Hepatocyte (in vitro differentiated cells): ENCODE data around the gene FABP3. TPM values are rescaled to one million over a fixed set of nuclear protein-coding genes. Genes with fewer than 3 reads are reported as not detected.

Source experiments
- DNase-seq: peaks from one replicate; pipeline ENCODE4 v3.0.0-alpha.2; 2016; ENCODE audit warnings: low spot score
- H2AFZ ChIP-seq: fragments of 200-600 bp; sonication (generic); 2 replicates; pipeline ENCODE4 v1.6.0; 2016; ENCODE audit warnings: antibody characterized with exemption, mild to moderate bottlenecking
- H3K27ac ChIP-seq: fragments of 200-600 bp; sonication (generic); 2 replicates; pipeline ENCODE4 v1.5.1; 2016; ENCODE audit warnings: mild to moderate bottlenecking
- H3K27me3 ChIP-seq: fragments of 200-600 bp; sonication (generic); 2 replicates; pipeline ENCODE4 v1.6.1; 2016
- H3K36me3 ChIP-seq: fragments of 200-600 bp; sonication (generic); replicated peaks from 2 replicates; pipeline ENCODE4 v1.5.1; 2016; ENCODE audit warnings: low read depth; ENCODE audit not compliant: insufficient read depth
- H3K4me1 ChIP-seq: fragments of 200-600 bp; sonication (generic); 2 replicates; pipeline ENCODE4 v1.5.1; 2016; ENCODE audit warnings: mild to moderate bottlenecking, moderate library complexity; ENCODE audit not compliant: insufficient read depth
- H3K4me2 ChIP-seq: fragments of 200-600 bp; sonication (generic); 2 replicates; pipeline ENCODE4 v1.6.0; 2016
- H3K4me3 ChIP-seq: fragments of 200-600 bp; sonication (generic); 2 replicates; pipeline ENCODE4 v1.5.1; 2016; ENCODE audit warnings: mild to moderate bottlenecking
- H3K79me2 ChIP-seq: fragments of 200-600 bp; sonication (generic); 2 replicates; pipeline ENCODE4 v1.6.0; 2017; ENCODE audit warnings: mild to moderate bottlenecking
- H3K9me2 ChIP-seq: fragments of 200-600 bp; sonication (generic); replicated peaks from 2 replicates; pipeline ENCODE4 v1.6.0; 2017; ENCODE audit warnings: mild to moderate bottlenecking; ENCODE audit not compliant: insufficient read depth
- H3K9me3 ChIP-seq: fragments of 200-600 bp; sonication (generic); 2 replicates; pipeline ENCODE4 v1.5.1; 2016; ENCODE audit warnings: low read depth, mild to moderate bottlenecking
- H4K20me1 ChIP-seq: fragments of 200-600 bp; sonication (generic); 2 replicates; pipeline ENCODE4 v1.6.0; 2016; ENCODE audit warnings: mild to moderate bottlenecking; ENCODE audit not compliant: insufficient read depth, poor library complexity, severe bottlenecking
- EZH2 ChIP-seq: fragments of 200-600 bp; sonication (generic); IDR thresholded peaks from 2 replicates; pipeline ENCODE4 v1.6.1; 2016; ENCODE audit warnings: antibody characterized with exemption, mild to moderate bottlenecking, borderline replicate concordance
- EZH2phosphoT487 ChIP-seq: fragments of 200-600 bp; sonication (generic); IDR thresholded peaks from one replicate; pipeline ENCODE4 v1.6.1; 2018; ENCODE audit warnings: antibody characterized with exemption, mild to moderate bottlenecking, low read depth, moderate library complexity; ENCODE audit not compliant: unreplicated experiment, severe bottlenecking
- WGBS: methylation state at CpG from one replicate; pipeline ENCODE4 v1.1.6; 2016; ENCODE audit warnings: low lambda C conversion rate; ENCODE audit errors: missing lambda C conversion rate; 5-methylcytosine and 5-hydroxymethylcytosine counted together
- polyA plus RNA-seq: library from polyadenylated mRNA; unstranded; fragments of >200 nt; fragmentation: Nextera tagmentation; extraction: Ambion mirVana; gene quantifications from 2 replicates; pipeline ENCODE4 v1.2.1, GENCODE V29; 2016
- total RNA-seq: library from RNA; depleted of rRNA; stranded (reverse); fragments of >200 nt; gene quantifications from 2 replicates; pipeline ENCODE4 v1.2.3, GENCODE V29; 2014
- TF ChIP-seq, protein P1 (sequence below): fragments of 200-600 bp; sonication (generic); IDR thresholded peaks from 2 replicates; pipeline ENCODE4 v1.5.1; 2016; ENCODE audit warnings: antibody characterized with exemption, mild to moderate bottlenecking; ENCODE audit not compliant: poor library complexity

FABP3 gene
- total and polyA plus RNA-seq, 2 experiments from 2014 or later: 39.1 to 50.1 TPM

DNA sequence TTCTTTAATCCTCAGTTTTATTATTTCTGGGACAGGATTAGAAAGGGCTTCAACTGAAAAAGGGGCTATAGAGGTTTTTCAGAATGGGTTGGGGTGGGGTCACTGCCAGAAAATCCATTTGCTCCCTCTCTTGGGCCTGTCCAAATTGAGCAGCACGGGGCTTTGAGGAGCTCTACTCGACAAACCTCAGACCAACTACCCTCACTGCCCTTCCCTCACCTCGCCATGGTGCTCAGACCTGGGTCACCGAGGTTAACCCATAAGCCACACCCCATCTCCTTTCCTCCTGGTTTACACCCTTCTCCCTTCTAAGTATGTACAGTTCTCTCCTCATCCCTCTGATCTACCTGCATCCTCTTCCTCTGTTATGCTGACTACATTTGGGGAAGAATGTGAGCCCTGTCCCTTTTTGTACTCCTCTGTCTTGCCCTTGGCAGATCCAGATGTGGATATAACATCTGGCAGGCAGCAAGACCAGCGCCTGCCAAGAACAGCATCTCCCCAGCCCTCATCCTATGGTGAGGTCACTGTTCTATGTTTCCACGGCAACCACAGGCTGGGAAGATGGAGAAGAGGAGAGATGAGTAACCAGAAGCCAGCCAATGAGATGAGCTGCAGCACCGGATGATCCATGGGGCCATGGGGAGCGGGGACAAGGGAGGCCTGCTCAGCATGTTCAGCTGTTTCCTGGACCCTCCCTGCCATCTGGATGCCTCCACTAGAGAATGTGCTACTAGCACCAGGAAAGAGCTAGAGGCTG is 3.7 kb upstream of the FABP3 start:
- Histone ChIP-seq H4K20me1 (no peaks in the 10 kb centered on the region), H2AFZ (no peak overlapping the region), H3K9me3 (no peaks in the 10 kb centered on the region), H3K4me2 (no peak overlapping the region), H3K9me2 (no peaks in the 10 kb centered on the region), H3K27me3 (no peaks in the 10 kb centered on the region), H3K4me3 (no peak overlapping the region), H3K79me2 (no peaks in the 10 kb centered on the region), H3K36me3 (no peaks in the 10 kb centered on the region), H3K27ac (peak overlapping the region; percentile 49), H3K4me1 (peaks cover 35% of the 10 kb centered on the region)
- peak; percentile 87 for DNase-seq
- WGBS: 66% methylated on average over 8 of the region's 8 CpGs
- TF ChIP-seq EZH2phosphoT487 (no peak), EZH2 (no peak)
- TF ChIP-seq, protein P1, sequence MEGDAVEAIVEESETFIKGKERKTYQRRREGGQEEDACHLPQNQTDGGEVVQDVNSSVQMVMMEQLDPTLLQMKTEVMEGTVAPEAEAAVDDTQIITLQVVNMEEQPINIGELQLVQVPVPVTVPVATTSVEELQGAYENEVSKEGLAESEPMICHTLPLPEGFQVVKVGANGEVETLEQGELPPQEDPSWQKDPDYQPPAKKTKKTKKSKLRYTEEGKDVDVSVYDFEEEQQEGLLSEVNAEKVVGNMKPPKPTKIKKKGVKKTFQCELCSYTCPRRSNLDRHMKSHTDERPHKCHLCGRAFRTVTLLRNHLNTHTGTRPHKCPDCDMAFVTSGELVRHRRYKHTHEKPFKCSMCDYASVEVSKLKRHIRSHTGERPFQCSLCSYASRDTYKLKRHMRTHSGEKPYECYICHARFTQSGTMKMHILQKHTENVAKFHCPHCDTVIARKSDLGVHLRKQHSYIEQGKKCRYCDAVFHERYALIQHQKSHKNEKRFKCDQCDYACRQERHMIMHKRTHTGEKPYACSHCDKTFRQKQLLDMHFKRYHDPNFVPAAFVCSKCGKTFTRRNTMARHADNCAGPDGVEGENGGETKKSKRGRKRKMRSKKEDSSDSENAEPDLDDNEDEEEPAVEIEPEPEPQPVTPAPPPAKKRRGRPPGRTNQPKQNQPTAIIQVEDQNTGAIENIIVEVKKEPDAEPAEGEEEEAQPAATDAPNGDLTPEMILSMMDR: no peak

DNA sequence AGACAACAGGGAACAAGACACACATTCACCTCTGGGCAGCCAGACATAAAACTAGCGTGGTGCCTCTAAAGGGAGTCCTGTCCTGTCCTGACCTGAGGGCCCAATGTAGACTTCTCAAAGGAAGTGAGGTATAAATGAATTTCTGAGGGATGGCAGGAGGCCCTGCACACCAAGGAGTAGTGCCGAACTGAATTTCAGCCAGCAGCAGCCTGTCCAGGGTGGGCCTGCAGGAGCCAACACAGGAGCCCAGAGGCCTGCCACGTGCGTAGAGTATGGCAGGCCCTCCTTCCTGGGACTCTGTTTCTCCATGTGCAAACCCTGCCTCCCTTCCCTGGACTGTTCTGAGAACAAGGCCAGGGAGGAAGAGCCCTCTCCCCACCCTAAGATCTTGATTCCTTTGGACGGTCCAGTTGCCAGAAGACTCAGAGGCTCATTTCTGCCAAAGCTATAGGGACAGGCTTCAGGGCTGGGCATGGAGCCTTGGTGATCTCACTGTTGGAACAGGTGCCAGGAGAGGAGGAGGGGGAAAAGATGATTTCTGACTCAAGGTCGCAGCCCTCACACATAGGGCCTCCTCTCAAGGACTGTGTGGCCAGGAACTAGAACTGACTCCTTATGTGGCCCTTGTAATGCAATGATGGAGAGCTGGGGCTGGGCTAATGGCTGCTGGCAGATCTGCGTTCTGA is 1.8 kb upstream of the FABP3 start:
- no peak overlapping the region for H3K4me2 ChIP-seq
- TF ChIP-seq EZH2: no peak
- no peak for TF ChIP-seq EZH2phosphoT487
- TF ChIP-seq, protein P1: no peak
- peaks cover 49% of the 10 kb centered on the region for H3K4me1 ChIP-seq
- H3K4me3 ChIP-seq: no peak overlapping the region
- H3K36me3 ChIP-seq: no peaks in the 10 kb centered on the region
- no peak for DNase-seq
- no peaks in the 10 kb centered on the region for H3K9me3 ChIP-seq
- H3K79me2 ChIP-seq: no peaks in the 10 kb centered on the region
- WGBS: 89% methylated on average over 7 of the region's 7 CpGs
- H4K20me1 ChIP-seq: no peaks in the 10 kb centered on the region
- H3K9me2 ChIP-seq: no peaks in the 10 kb centered on the region
- no peak overlapping the region for H2AFZ ChIP-seq
- H3K27me3 ChIP-seq: no peaks in the 10 kb centered on the region
- H3K27ac ChIP-seq: peak overlapping the region; percentile 99

DNA sequence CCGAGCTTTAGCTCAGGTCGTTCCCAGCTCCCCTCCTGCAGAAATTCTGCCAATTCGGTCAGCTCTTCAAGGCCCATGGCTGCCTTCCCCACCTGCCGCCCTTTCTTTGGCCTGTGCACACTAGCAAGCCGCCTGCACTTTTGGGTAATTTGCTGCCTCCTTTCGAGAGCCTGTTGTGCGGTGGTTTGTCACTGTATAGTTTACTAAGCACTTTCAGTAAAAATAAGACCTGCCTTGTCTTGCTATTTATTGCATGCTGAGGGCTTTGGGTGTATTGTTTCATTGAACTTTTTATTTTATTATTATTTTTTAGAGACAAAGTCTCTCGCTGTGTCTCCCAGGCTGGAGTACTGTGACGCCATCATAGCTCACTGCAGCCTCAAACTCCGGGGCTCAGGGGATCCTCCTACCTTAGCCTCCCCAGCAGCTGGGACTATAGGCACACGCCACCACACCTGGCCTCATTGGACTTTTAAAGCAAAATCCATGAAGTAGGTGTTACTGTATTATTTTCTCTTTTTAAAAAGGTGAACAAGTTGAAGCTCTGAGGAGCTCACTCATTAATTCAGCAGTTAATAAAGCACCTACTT is 1.1 kb upstream of the FABP3 start:
- Histone ChIP-seq H3K27ac (peak overlapping the region; percentile 99), H2AFZ (peak overlapping the region; percentile 42), H3K27me3 (no peaks in the 10 kb centered on the region), H3K36me3 (no peaks in the 10 kb centered on the region), H3K79me2 (no peaks in the 10 kb centered on the region), H3K9me3 (no peaks in the 10 kb centered on the region), H3K4me2 (peak overlapping the region; percentile 85), H3K4me1 (peaks cover 49% of the 10 kb centered on the region), H3K9me2 (no peaks in the 10 kb centered on the region), H4K20me1 (no peaks in the 10 kb centered on the region), H3K4me3 (no peak overlapping the region)
- TF ChIP-seq EZH2phosphoT487 (no peak), EZH2 (no peak)
- TF ChIP-seq, protein P1: no peak
- 35% methylated on average over 11 of the region's 11 CpGs for WGBS
- no peak for DNase-seq
